H9 (cell line): ENCODE measurements around the gene ABHD5. TPM values are rescaled to one million over a fixed set of nuclear protein-coding genes. Genes with fewer than 3 reads are reported as not detected.

Experiments
- DNase-seq: peaks from one replicate; pipeline ENCODE4 v3.0.0-alpha.2; 2017
- H2AFZ ChIP-seq: one replicate; pipeline ENCODE4 v1.6.1; 2013; ENCODE audit warnings: mild to moderate bottlenecking, low read length, control low read depth, moderate library complexity
- H2AK5ac ChIP-seq: 2 replicates; pipeline ENCODE4 v1.6.1; 2013; ENCODE audit warnings: low read length, control low read depth, mixed read lengths; ENCODE audit not compliant: insufficient read length
- H2BK120ac ChIP-seq: one replicate; pipeline ENCODE4 v1.6.1; 2013; ENCODE audit warnings: low read depth, mild to moderate bottlenecking, low read length, control low read depth, inconsistent platforms; ENCODE audit not compliant: poor library complexity, severe bottlenecking
- H2BK12ac ChIP-seq: 2 replicates; pipeline ENCODE4 v1.6.1; 2013; ENCODE audit warnings: low read length, control low read depth, mixed read lengths, low read depth; ENCODE audit not compliant: insufficient read length
- H2BK15ac ChIP-seq: 2 replicates; pipeline ENCODE4 v1.6.1; 2013; ENCODE audit warnings: low read depth, low read length, control low read depth
- H2BK20ac ChIP-seq: one replicate; pipeline ENCODE4 v1.6.1; 2013; ENCODE audit warnings: low read depth, mild to moderate bottlenecking, low read length, control low read depth, inconsistent platforms; ENCODE audit not compliant: poor library complexity, severe bottlenecking
- H2BK5ac ChIP-seq: 2 replicates; pipeline ENCODE4 v1.6.1; 2013; ENCODE audit warnings: low read length, control low read depth, mixed read lengths; ENCODE audit not compliant: insufficient read length
- H3K14ac ChIP-seq: 2 replicates; pipeline ENCODE4 v1.6.1; 2013; ENCODE audit warnings: low read length, control low read depth; ENCODE audit not compliant: insufficient read depth
- H3K18ac ChIP-seq: 2 replicates; pipeline ENCODE4 v1.6.1; 2013; ENCODE audit warnings: low read depth, mild to moderate bottlenecking, mixed read lengths, low read length, control low read depth; ENCODE audit not compliant: insufficient read length
- H3K23ac ChIP-seq: 2 replicates; pipeline ENCODE4 v1.6.1; 2013; ENCODE audit warnings: low read length, control low read depth, mixed read lengths, low read depth; ENCODE audit not compliant: insufficient read length
- H3K23me2 ChIP-seq: 2 replicates; pipeline ENCODE4 v1.6.1; 2013; ENCODE audit warnings: low read depth, mild to moderate bottlenecking, mixed read lengths, low read length, control low read depth; ENCODE audit not compliant: insufficient read length, poor library complexity, severe bottlenecking
- H3K27ac ChIP-seq: 2 replicates; pipeline ENCODE4 v1.5.1; 2013; ENCODE audit warnings: low read length, control low read depth, mixed read lengths, low read depth; ENCODE audit not compliant: insufficient read length
- H3K27me3 ChIP-seq: 2 replicates; pipeline ENCODE4 v1.6.1; 2013; ENCODE audit warnings: low read length, control low read depth, inconsistent platforms; ENCODE audit not compliant: insufficient read depth
- H3K4ac ChIP-seq: 2 replicates; pipeline ENCODE4 v1.6.1; 2013; ENCODE audit warnings: low read depth, mild to moderate bottlenecking, control low read depth, inconsistent platforms, low read length, moderate library complexity
- H3K4me1 ChIP-seq: 2 replicates; pipeline ENCODE4 v1.6.1; 2013; ENCODE audit warnings: low read length, control low read depth, inconsistent platforms; ENCODE audit not compliant: insufficient read depth
- H3K4me2 ChIP-seq: 2 replicates; pipeline ENCODE4 v1.6.1; 2013; ENCODE audit warnings: low read length, control low read depth, mixed read lengths; ENCODE audit not compliant: insufficient read length, insufficient read depth
- H3K56ac ChIP-seq: 2 replicates; pipeline ENCODE4 v1.6.1; 2013; ENCODE audit warnings: low read depth, mild to moderate bottlenecking, mixed read lengths, low read length, control low read depth; ENCODE audit not compliant: insufficient read length
- H3K79me1 ChIP-seq: 2 replicates; pipeline ENCODE4 v1.6.1; 2013; ENCODE audit warnings: low read depth, mild to moderate bottlenecking, moderate library complexity, low read length, control low read depth, inconsistent platforms; ENCODE audit not compliant: insufficient read depth, poor library complexity, severe bottlenecking
- H3K79me2 ChIP-seq: 2 replicates; pipeline ENCODE4 v1.6.1; 2013; ENCODE audit warnings: low read length, control low read depth, inconsistent platforms; ENCODE audit not compliant: insufficient read depth
- H3K9ac ChIP-seq: 2 replicates; pipeline ENCODE4 v1.6.1; 2013; ENCODE audit warnings: low read length, control low read depth, mixed read lengths; ENCODE audit not compliant: insufficient read length; ENCODE audit errors: extremely low read depth
- H3K9me3 ChIP-seq: one replicate; pipeline ENCODE4 v1.6.1; 2013; ENCODE audit warnings: low read depth, low read length, inconsistent platforms; ENCODE audit not compliant: control insufficient read depth
- H3T11ph ChIP-seq: one replicate; pipeline ENCODE4 v1.6.1; 2013; ENCODE audit warnings: mild to moderate bottlenecking, low read length, control low read depth, inconsistent platforms
- H4K20me1 ChIP-seq: one replicate; pipeline ENCODE4 v1.6.1; 2013; ENCODE audit not compliant: control insufficient read depth, insufficient read length, insufficient read depth
- H4K5ac ChIP-seq: 2 replicates; pipeline ENCODE4 v1.6.1; 2013; ENCODE audit warnings: low read depth, mild to moderate bottlenecking, mixed read lengths, low read length, control low read depth; ENCODE audit not compliant: insufficient read length
- H4K8ac ChIP-seq: replicated peaks from 2 replicates; pipeline ENCODE4 v1.6.1; 2013; ENCODE audit warnings: low read length, control low read depth, mixed read lengths, low read depth; ENCODE audit not compliant: insufficient read length
- H4K91ac ChIP-seq: 2 replicates; pipeline ENCODE4 v1.6.1; 2013; ENCODE audit warnings: low read depth, mild to moderate bottlenecking, moderate library complexity, mixed read lengths, low read length, control low read depth; ENCODE audit not compliant: insufficient read length
- H3K27ac Mint-ChIP-seq, 3 experiments: 2 replicates in 2 of 3; 3 replicates in 1 of 3; pipeline ENCODE4 v1.8.0; 2020 to 2021; ENCODE audit warnings: mixed read lengths in 3 of 3, mild to moderate bottlenecking in 1 of 3, moderate library complexity in 1 of 3
- H3K27me3 Mint-ChIP-seq: 2 replicates; pipeline ENCODE4 v1.8.0; 2021; ENCODE audit warnings: low read depth, mild to moderate bottlenecking, moderate library complexity, mixed read lengths
- H3K36me3 Mint-ChIP-seq, 3 experiments: 2 replicates in 2 of 3; 3 replicates in 1 of 3; pipeline ENCODE4 v1.8.0; 2020 to 2021; ENCODE audit warnings: low read depth in 3 of 3, mixed read lengths in 3 of 3; ENCODE audit not compliant: insufficient read depth in 1 of 3
- H3K4me1 Mint-ChIP-seq, 2 experiments: 2 replicates each; pipeline ENCODE4 v1.8.0; 2020; ENCODE audit warnings: mixed read lengths in 2 of 2
- H3K4me3 Mint-ChIP-seq, 2 experiments: 2 replicates in 1 of 2; 3 replicates in 1 of 2; pipeline ENCODE4 v1.8.0; 2020 to 2021; ENCODE audit warnings: mild to moderate bottlenecking in 2 of 2, mixed read lengths in 2 of 2, moderate library complexity in 1 of 2
- H3K9me3 Mint-ChIP-seq, 2 experiments: 2 replicates in 1 of 2; 3 replicates in 1 of 2; pipeline ENCODE4 v1.8.0; 2020; ENCODE audit warnings: mild to moderate bottlenecking in 2 of 2, mixed read lengths in 2 of 2, moderate library complexity in 1 of 2
- CTCF ChIP-seq: fragments of 200-600 bp; sonication (generic); conservative IDR thresholded peaks from 3 replicates; pipeline ENCODE4 v1.8.0; 2021; ENCODE audit warnings: antibody characterized with exemption, mild to moderate bottlenecking
- WGBS: extraction: QIAGEN DNeasy Blood & Tissue Kit; methylation state at CpG from one replicate; pipeline ENCODE4 v1.1.7; 2013; ENCODE audit warnings: missing lambda C conversion rate, low lambda C conversion rate, mixed read lengths; ENCODE audit not compliant: insufficient read length; ENCODE audit errors: extremely low coverage; 5-methylcytosine and 5-hydroxymethylcytosine counted together
- total RNA-seq: library from RNA; stranded (reverse); gene quantifications from 2 replicates; pipeline ENCODE4 v1.2.1, GENCODE V29; 2021

Gene ABHD5
- total RNA-seq, 1 experiment from 2014 or later = 13.1 TPM

- no peak overlapping the region for H3K23ac ChIP-seq
- no peak overlapping the region for H2BK120ac ChIP-seq
- no peaks in the 10 kb centered on the region for H3K79me1 ChIP-seq
- no peak overlapping the region for H3T11ph ChIP-seq
- H2AFZ ChIP-seq = no peak overlapping the region
- Mint-ChIP-seq H3K27ac (no peak overlapping the region), H3K27me3 (no peaks in the 10 kb centered on the region; the same call in 1 of the 2 replicates), H3K4me1 (peaks cover 11% of the 10 kb centered on the region in 2 experiments), H3K9me3 (peaks cover 4 to 10% of the 10 kb centered on the region in 2 experiments; a peak in 4 of 5 replicates), H3K36me3 (peaks cover 0 to 24% (median 4%) of the 10 kb centered on the region in 3 experiments; a peak in 5 of 7 replicates), H3K4me3 (no peak overlapping the region)
- no peak overlapping the region for H3K14ac ChIP-seq
- H3K23me2 ChIP-seq = no peaks in the 10 kb centered on the region
- H3K4me1 ChIP-seq = no peaks in the 10 kb centered on the region; the same call in 1 of the 2 replicates
- H4K8ac ChIP-seq = no peak overlapping the region
- no peak overlapping the region for H3K4me2 ChIP-seq
- H2BK20ac ChIP-seq = no peak overlapping the region
- H4K20me1 ChIP-seq = no peaks in the 10 kb centered on the region
- H4K5ac ChIP-seq = no peak overlapping the region
- H4K91ac ChIP-seq = no peak overlapping the region
- no peaks in the 10 kb centered on the region for H3K79me2 ChIP-seq
- no peak overlapping the region for H3K18ac ChIP-seq
- H3K27me3 ChIP-seq = no peaks in the 10 kb centered on the region
- no peak for TF ChIP-seq CTCF
- H3K4ac ChIP-seq = no peak overlapping the region
- no peak overlapping the region for H3K9ac ChIP-seq
- H3K9me3 ChIP-seq = no peaks in the 10 kb centered on the region
- no peak overlapping the region for H2BK12ac ChIP-seq
- no CpG with 5 or more reads among the region's 4 CpGs for WGBS
- H2BK15ac ChIP-seq = no peak overlapping the region
- no peak overlapping the region for H3K56ac ChIP-seq
- H2AK5ac ChIP-seq = no peak overlapping the region
- no peak overlapping the region for H3K27ac ChIP-seq
- no peak overlapping the region for H2BK5ac ChIP-seq
- no peak for DNase-seq
Observed at GRCh38 chr3:43686333-43686699, 4.4 kb upstream of the ABHD5 start.
